GM12874 (cell line): ENCODE data around the gene ADH7.
A peak's percentile ranks its signal among the peaks of the same experiment; 100 is the strongest.

Experiments
- CTCF ChIP-seq: IDR thresholded peaks from 2 replicates; pipeline ENCODE4 v1.5.1; 2011; ENCODE audit warnings: low read depth, mild to moderate bottlenecking, control low read depth, low read length, moderate library complexity; ENCODE audit not compliant: insufficient read depth

Gene ADH7

GRCh38 chr4:99462875-99463464 is 27.8 kb upstream of the ADH7 start:
- TF ChIP-seq CTCF: peak; percentile 64

- no peak for TF ChIP-seq CTCF
Observed at GRCh38 chr4:99461623-99462401, 26.7 kb upstream of the ADH7 start.

GRCh38 chr4:99459546-99460042 is 24.5 kb upstream of the ADH7 start:
- TF ChIP-seq CTCF: no peak

- TF ChIP-seq CTCF: no peak
Observed at GRCh38 chr4:99458911-99459447, 23.8 kb upstream of the ADH7 start.

- no peak for TF ChIP-seq CTCF
Observed at GRCh38 chr4:99457676-99458075, 22.5 kb upstream of the ADH7 start.

- no peak for TF ChIP-seq CTCF
Observed at GRCh38 chr4:99457270-99457669, 22.1 kb upstream of the ADH7 start.

- no peak for TF ChIP-seq CTCF
Observed at GRCh38 chr4:99447513-99447912, 12.4 kb upstream of the ADH7 start.
